ENCODE measurements around the gene CHN1. TPM values are rescaled to one million over a fixed set of nuclear protein-coding genes. Genes with fewer than 3 reads are reported as not detected.
A peak's percentile ranks its signal among the peaks of the same experiment; 100 is the strongest.

CHN1 gene, protein sequence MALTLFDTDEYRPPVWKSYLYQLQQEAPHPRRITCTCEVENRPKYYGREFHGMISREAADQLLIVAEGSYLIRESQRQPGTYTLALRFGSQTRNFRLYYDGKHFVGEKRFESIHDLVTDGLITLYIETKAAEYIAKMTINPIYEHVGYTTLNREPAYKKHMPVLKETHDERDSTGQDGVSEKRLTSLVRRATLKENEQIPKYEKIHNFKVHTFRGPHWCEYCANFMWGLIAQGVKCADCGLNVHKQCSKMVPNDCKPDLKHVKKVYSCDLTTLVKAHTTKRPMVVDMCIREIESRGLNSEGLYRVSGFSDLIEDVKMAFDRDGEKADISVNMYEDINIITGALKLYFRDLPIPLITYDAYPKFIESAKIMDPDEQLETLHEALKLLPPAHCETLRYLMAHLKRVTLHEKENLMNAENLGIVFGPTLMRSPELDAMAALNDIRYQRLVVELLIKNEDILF
- 10 to 100 TPM in 1 of 4 donors, 1 to 10 TPM in 3; 6.4 to 23.8 (median 8.7) TPM for total RNA-seq

DNA sequence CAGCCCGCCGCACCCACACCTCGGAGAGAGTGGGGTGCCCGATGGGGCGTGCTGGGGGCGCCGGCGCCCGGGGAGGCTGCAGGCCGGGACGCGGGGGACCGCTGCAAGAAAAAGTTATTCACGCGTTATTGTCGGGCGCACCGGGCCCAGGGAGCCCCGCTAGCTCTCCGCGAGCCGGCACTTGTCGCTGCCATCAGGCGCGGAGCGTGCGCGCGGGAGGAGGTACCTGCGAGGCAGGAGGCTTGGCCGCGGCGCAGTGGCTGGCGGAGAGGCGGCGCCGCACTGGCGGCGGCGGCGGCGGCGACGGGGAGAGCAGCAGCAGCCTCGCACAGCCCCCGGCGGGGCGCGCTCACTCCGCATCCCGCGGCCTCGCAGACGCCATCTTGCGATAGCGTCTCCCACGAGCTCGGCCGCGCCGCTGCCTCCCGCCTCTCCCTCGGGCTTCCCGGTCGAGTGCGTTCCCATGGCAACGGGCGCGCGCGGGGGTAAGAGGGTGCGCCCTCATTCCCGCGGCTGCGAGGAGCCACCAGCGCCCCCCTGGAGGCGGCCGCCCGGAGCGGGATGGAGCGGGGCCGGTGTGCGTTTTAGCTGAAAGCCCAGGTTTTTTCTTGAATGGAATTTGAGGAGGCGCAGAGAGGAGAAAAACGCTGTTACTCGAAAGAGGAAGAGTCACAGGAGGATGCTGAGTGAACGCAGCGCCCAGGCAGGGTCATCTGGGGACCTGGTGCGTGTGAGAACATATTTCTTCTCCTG lies at the start of gene CHN1:
TSS of gene CHN1 (minus strand) at position 402 of the 753 bp plus-strand sequence. CDS start 469 bp downstream, outside the sequence.
- ATAC-seq (ENCODE audit: low FRiP score) (peak; percentile 77), DNase-seq (ENCODE audit: low spot score) (peak; percentile 64)
- no peak for TF ChIP-seq CTCF (IDR thresholded peaks at IDR 0.05)

GRCh38 chr2:175054340-175054739 lies 49.2 kb upstream of the CHN1 start:
- DNase-seq (ENCODE audit: low spot score), result no peak
- no peak for ATAC-seq (ENCODE audit: low FRiP score)
- no peak for TF ChIP-seq CTCF (IDR thresholded peaks at IDR 0.05)

DNA sequence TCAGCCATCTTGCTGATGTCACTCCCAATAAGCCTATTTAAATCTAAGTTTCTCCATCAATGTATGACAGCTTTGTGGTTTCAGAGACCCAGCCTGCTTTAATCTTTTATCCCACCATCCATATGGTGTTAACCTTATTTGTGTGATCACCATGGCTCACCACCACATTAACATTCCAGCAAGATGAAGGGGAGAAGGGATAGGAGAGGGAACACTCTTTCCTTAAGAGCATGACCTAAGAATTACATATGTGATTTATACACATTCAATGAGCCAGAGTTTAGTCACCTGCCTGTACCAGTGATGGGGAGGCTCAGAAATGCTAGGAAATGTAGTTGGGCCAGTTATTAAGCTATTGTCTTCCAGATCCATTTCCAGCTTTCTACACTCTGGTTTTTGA lies 44.5 kb upstream of the CHN1 start:
- no peak for TF ChIP-seq CTCF (IDR thresholded peaks at IDR 0.05)
- ATAC-seq (ENCODE audit: low FRiP score) (no peak), DNase-seq (ENCODE audit: low spot score) (no peak)

DNA sequence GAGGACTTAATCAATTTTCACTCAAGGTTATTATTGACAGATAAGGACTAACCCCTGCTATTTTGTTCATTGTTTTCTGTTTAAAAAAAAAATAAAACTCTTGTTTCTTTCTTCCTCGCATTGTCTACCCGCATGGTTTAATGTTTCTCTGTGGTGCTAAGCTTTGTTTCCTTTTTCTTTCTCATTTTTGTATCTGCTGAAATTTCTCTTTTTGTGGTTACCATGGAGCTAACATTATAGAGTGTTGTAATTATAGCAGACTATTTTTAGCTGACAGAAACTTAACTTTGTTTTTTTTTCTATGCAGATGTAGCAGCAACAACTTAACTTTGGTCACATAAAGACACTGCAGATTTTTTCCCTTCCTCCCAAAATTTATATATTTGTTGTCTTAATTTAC lies 43.1 kb upstream of the CHN1 start:
- ATAC-seq (ENCODE audit: low FRiP score) (no peak), DNase-seq (ENCODE audit: low spot score) (no peak)
- no peak for TF ChIP-seq CTCF (IDR thresholded peaks at IDR 0.05)

DNA sequence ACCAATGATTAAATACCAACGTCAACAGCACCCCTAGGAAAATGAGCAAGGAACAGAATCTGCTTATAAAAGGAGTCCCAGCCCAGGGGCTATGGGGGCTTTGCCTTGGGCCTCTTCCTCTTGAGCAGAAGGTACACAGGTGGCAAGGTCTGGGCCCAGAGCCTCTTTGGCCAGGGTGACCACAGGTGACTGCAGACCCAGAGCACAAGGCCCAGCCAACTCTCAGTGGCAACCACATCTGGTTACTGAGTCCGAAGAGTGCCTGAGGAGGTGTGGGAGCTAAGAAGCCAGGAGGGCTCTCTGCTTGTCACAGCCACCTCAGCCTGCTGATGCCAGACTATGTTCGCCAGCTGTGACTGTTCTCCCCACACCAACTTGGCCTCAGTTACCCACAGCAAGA lies 34.3 kb upstream of the CHN1 start:
- ATAC-seq (ENCODE audit: low FRiP score) (no peak), DNase-seq (ENCODE audit: low spot score) (no peak)

GRCh38 chr2:175039031-175039430 lies 33.9 kb upstream of the CHN1 start:
- no peak for DNase-seq (ENCODE audit: low spot score)
- ATAC-seq (ENCODE audit: low FRiP score), result no peak
- TF ChIP-seq CTCF (IDR thresholded peaks at IDR 0.05), result no peak

More for the DNA sequence above, 34.3 kb upstream of the CHN1 start:
- TF ChIP-seq CTCF (IDR thresholded peaks at IDR 0.05), result no peak
